DLD1 (cell line): Measurements from ENCODE around the gene ATF7IP2.
"Not testable (repeated sequence)": the region's sequence is repeated elsewhere in the genome, so short reads cannot be mapped to it uniquely, and the experiment has no call there.

Experiments used
- in situ Hi-C: cut with HindIII; loops from 2 replicates; pipeline ENCODE4 v1.10.0; 2017; ENCODE audit warnings: low sequenced_read_pairs

ATF7IP2 gene

GRCh38 chr16:10371592-10371991 lies 14.3 kb upstream of the ATF7IP2 start:
- in situ Hi-C loops, result no loop called here

DNA sequence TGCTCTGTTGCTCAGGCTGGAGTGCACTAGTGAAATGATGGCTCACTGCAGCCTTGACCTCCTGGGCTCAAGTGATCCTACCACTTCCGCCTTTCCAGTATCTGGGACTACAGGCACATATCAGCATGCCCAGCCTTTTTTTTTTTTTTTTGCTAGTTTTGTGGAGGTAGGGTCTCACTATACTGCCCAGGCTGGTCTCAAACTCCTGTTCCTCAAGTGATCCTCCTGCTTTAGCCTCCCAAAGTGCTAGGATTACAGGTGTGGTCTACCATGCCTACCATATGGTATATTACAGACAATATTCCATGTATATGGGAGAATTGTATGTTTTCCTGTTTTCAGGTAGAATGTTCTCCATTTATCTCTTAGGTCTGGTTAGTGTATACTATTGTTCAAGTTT lies 12.3 kb upstream of the ATF7IP2 start:
- in situ Hi-C loops, result no loop called here

GRCh38 chr16:10376229-10376628 lies 9.6 kb upstream of the ATF7IP2 start:
- in situ Hi-C loops, result no loop called here

GRCh38 chr16:10383626-10384025 lies 2.2 kb upstream of the ATF7IP2 start:
- in situ Hi-C loops, result no loop called here

GRCh38 chr16:10386517-10387100 lies 748 bp downstream of the ATF7IP2 start:
- in situ Hi-C loops, result no loop called here

GRCh38 chr16:10387188-10387617 lies 1.3 kb downstream of the ATF7IP2 start:
- in situ Hi-C loops, result no loop called here

DNA sequence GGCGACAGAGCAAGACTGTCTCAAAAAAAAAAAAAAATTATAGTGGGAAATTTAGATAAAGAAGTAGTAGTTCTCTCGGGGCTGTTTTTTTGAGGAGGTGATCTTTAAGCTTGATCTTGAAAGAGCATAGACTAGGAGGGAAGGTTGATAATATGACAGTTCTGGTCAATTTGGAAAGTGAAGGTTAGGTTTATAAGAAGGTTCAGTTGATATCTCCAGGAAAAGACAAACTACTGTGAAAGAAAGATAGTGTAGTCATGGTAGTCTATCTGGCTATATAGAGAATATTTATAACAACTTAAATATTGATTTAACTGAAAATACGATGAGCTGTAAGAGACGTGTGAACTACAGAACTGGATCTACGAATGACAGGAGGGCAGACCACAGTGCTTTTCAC lies 3.1 kb downstream of the ATF7IP2 start:
- in situ Hi-C loops, result no loop called here

DNA sequence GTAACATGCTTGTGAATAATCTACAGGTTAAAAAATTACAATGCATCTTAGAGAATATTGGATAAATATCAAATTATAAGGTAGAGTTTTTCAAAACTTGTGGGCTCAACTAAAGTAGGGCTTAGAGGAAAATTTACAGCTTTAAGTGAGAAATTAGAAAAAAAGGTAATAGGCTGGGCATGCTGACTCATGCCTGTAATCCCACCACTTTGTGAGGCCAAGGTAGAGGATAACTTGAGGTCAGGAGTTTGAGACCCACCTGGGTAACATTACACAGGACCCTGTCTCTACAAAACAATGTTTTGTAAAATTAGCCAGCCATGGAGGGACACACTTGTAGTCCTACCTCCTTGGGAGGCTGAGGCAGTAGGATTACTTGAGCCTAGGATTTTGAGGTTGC lies 4.5 kb downstream of the ATF7IP2 start:
- in situ Hi-C loops, result no loop called here

DNA sequence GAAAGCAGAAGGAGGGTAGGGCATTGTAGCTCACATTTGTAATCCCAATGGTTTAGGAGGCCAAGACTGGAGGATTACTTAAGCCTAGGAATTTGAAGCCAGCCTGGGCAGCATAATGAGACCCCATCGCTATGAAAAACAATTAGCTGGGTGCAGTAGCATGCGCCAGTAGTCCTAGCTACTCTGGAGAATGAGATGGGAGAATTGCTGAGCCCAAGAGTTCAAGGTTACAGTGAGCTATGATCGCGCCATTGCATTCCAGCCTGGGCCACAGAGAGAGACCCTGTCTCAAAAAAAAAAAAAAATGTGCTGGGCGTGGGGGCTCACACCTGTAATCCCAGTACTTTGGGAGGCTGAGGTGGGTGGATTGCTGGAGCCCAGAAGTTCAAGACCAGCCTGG lies 5.0 kb downstream of the ATF7IP2 start:
- in situ Hi-C loops, result no loop called here

DNA sequence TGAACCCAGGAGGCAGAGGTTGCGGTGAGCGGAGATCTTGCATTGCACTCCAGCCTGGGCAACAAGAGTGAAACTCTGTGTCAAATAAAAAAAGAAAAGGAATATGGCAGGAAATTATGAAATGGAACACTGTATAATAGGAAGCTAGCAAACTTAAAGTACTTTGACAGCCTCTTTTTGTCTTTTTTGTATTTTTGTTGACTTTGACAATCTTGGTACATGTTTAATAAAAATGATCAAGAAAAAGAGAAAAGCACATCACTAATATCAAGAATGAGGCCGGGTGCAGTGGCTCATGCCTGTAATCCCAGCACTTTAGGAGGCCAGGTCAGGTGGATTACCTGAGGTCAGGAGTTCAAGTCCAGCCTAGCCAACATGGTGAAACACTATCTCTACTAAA lies 5.5 kb downstream of the ATF7IP2 start:
- in situ Hi-C loops, result no loop called here

- in situ Hi-C loops, result no loop called here
These were observed 17.1 kb downstream of the ATF7IP2 start for GRCh38 chr16:10402975-10403374.

DNA sequence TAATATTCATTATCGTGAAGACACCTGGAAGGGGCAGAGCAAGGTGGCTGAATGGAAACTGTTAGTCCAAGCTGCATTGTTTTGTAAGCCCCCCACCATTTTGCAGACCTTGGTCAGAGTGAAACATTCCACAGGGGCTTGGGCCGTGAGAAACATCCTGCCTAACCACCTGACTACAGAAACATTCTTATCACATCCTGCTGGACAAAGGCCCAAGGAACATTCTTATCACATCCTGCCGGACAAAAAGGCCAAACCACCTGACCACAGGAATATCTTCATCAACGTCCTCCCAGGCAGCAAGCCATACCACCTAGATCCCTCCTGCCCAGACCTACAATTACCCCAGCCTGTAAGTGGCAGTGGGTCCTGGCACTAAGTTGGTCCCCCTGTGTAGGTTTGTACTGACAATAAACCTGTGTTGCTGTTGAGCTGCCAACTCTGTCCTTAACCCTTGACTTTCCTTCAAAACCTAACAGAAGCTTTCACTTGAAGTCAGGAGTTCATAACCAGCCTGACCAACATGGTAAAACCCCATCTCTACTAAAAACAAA lies 19.6 kb downstream of the ATF7IP2 start:
- in situ Hi-C loops, result no loop called here

- in situ Hi-C loops, result no loop called here
These were observed 23.0 kb downstream of the ATF7IP2 start for GRCh38 chr16:10408824-10409381.

DNA sequence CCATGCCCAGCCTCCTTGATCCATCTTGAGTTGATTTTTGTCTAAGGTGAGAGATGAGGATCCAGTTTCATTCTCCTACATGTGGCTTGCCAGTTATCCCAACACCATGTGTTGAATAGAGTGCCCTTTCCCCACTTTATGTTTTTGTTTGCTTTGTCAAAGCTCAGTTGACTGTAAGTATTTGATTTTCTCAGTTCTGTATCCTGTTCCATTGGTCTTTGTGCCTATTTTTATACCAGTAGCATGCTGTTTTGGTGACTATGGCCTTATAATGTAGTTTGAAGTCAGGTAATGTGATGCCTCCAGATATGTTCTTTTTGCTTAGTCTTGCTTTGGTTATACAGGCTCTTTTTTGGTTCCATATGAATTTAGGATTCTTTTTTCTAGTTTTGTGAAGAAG lies 23.9 kb downstream of the ATF7IP2 start:
- in situ Hi-C loops, result not testable (repeated sequence)

- in situ Hi-C loops, result no loop called here
These were observed 24.6 kb downstream of the ATF7IP2 start for GRCh38 chr16:10410469-10410868.

DNA sequence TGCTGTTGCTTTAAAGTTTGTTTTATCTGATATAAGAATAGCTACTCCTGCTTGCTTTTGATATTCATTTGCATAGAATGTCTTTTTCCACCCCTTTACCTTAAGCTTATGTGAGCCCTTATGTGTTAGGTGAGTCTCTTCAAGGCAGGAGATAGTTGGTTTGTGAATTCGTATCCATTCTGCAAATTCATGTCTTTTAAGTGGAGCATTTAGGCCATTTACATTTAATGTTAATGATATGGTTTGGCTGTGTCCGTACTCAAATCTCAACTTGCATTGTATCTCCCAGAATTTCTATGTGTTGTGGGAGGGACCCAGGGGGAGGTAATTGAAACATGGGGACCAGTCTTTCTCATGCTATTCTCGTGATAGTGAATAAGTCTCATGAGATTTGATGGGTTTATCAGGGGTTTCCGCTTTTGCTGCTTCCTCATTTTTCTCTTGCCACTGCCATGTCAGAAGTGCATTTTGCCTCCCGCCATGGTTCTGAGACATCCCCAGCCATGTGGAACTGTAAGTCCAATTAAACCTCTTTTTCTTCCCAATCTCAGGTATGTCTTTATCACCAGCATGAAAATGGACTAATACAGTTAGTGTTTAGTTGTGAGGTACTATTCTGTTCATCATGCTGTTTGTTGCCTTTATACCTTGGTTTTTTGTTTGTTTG lies 27.2 kb downstream of the ATF7IP2 start:
- in situ Hi-C loops, result no loop called here

GRCh38 chr16:10418204-10418603 lies 32.3 kb downstream of the ATF7IP2 start:
- in situ Hi-C loops, result not testable (repeated sequence)

- in situ Hi-C loops, result no loop called here
These were observed 33.8 kb downstream of the ATF7IP2 start for GRCh38 chr16:10419701-10420100.

GRCh38 chr16:10421596-10421995 lies 35.7 kb downstream of the ATF7IP2 start:
- in situ Hi-C loops, result no loop called here

DNA sequence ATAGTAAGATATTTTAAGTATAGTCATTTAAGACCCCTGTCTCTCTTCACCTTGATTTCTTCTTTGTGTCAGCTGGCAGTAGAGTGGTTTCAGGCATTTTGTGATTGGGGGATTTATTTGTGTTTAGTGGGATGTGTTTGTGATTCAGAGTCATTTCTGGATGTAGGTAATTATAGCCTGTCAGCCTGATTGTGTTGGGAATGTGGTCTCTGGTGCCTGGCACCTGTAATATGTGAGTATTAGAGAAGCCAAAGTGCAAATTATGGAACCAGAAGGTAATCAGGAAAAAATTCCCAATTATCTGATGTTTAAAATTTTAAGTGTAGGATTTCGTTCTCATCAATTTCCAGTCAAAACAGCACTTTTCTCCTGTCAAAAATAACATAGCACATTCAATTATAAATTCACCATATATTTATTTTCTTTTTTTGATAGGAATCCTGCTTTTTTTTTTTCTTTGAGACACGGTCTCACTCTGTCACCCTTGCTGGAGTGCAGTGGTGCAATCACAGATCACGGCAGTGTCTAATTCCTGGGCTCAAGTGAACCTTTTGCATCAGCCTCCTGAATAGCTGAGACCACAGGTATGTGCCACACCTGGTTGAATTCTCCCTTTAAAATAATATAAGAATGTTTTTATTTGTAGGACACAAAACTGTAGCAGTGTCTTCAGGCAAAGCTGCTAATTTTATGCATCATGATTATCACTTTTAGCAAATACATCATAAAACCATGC lies 42.7 kb downstream of the ATF7IP2 start:
- in situ Hi-C loops, result no loop called here

GRCh38 chr16:10429299-10429969 lies 43.6 kb downstream of the ATF7IP2 start:
- in situ Hi-C loops, result not testable (repeated sequence)
